HG03342 (cell line): ENCODE measurements around the gene RUNDC1.

ENCODE experiments used
- ATAC-seq: cut with Tn5 transposase; IDR thresholded peaks from one replicate; pipeline ENCODE4 v1.9.1; 2021; ENCODE audit warnings: mild to moderate bottlenecking, moderate library complexity; ENCODE audit not compliant: unreplicated experiment

The RUNDC1 gene

GRCh38 chr17:43033948-43034881 lies 53.9 kb downstream of the RUNDC1 start:
- ATAC-seq, result no peak

GRCh38 chr17:43034894-43035293 lies 54.5 kb downstream of the RUNDC1 start:
- no peak for ATAC-seq

- no peak for ATAC-seq
Measured at GRCh38 chr17:43039646-43040045, 59.3 kb downstream of the RUNDC1 start.

- no peak for ATAC-seq
Measured at GRCh38 chr17:43040655-43041054, 60.3 kb downstream of the RUNDC1 start.

DNA sequence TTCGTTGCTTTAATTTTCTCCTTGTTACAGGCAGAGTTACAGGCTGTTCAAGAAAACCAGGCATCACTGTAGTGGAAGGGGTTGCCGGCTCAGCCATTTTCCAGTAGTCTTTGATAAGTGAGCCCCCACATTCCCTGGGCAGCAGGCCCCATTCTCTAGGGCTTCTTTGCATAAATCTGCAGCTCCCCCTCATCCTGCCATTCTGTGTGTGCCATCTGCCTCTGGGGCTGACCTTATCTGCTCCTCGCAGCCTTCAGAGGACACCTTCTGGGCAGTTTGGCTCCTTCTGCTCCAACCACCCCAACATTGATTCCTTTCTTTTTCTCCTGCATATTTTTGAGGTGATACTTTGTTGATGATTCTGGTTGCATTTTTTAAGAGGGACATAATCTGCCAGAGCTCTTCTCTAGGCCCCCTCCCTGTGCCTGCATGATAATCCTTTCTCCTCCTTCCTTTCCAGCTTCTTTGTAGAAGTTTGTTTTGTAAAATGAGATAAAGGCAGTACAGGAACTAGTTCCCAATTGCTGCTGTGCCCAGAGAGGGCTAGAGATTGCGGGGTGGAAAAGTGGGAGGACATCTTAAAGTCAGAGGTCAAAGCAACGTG lies 61.8 kb downstream of the RUNDC1 start:
- no peak for ATAC-seq
